ENCODE data around the gene SDC4. TPM values are rescaled to one million over a fixed set of nuclear protein-coding genes. Genes with fewer than 3 reads are reported as not detected.

The SDC4 gene
- total RNA-seq, 1 experiment from 2014 or later: 100 TPM

DNA sequence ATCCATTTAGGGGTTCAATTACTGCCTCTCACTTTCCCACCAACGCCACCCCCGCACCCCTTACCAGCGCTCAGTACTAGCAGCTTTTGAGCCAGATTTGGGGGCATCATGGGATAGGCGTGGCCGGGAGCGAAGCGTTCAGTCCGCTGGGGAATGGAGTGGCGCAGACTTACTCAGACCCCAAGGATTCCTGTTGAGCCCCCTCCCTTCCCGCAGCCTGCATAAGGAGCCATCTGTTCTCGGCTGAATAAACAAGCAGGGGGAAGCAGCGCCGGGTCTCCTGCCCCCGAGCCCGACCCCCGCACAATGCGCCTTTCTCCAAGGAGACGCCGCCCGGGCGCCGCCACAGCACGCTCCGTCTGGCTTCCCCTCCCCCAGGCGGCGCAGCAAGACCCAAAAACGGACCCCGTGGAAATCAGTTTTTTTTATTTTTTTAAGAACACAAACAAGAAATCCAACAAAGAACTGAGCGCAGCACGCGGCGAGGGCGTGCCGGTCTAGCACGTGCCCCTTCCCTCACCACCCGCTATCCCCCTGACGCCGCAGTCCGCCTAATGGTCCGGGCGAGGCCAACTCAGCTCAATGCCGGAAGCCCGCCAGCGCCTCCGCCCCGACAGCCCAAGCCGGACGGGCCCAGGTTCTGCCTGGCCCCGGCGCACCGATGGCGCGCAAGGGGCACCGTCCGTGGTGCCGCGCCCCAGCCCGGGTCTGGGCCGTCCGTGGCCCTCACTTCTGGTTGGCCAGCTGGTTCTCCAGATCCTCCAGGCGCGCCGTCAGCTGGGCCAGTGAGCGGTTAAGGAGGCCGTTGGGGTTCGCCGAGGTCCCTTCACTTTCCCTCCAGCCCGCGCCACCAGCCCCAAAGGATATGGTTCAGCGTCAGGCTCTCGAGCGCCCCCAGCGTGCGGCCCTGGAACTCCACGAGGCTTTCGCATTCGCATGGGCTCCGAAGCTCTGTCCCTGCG, 54.9 kb downstream of the SDC4 start:
- ChIA-PET CTCF (interaction anchor here (0.8 to 5.4 kb wide), 14 partner anchors 7 to 478 kb away, joined by 3 to 30 read pairs (median 4); no protein-coding TSS in a partner anchor), RAD21 (ENCODE audit: low non-redundant PET in 1 of 2, low total read pairs in 2 of 2, uncharacterized antibody in 2 of 2, unreplicated experiment in 2 of 2) (no interaction called here), POLR2A (interaction anchor here (1.9 kb wide), 1 partner anchor 7 kb away, joined by 6 read pairs; no protein-coding TSS in a partner anchor)
- peak overlapping the region; percentile 23; the same call in 1 of the 2 replicates for H3K27ac ChIP-seq (ENCODE audit: low read depth, low read length)
- peak; percentile 91 for ATAC-seq
- H2AFZ ChIP-seq (ENCODE audit: low read depth, low read length, poor library complexity, severe bottlenecking): peak overlapping the region; percentile 81
- H3K4me3 ChIP-seq (replicated peaks in 1 of 2; ENCODE audit: low read depth in 1 of 2, low read length in 2 of 2): peak overlapping the region; percentile 32 to 59
- no peak for TF ChIP-seq ZFX (IDR thresholded peaks at IDR 0.05)
- peak; percentile 47; the same call in 1 of the 2 replicates for TF ChIP-seq MAX (IDR thresholded peaks at IDR 0.05)
- TF ChIP-seq EZH2 (IDR thresholded peaks at IDR 0.05): no peak
- TF ChIP-seq POLR2AphosphoS5 (IDR thresholded peaks at IDR 0.05; ENCODE audit: low read depth, low read length): 0 out of 2 replicates have a peak, but pooled peaks have one; percentile 13
- no peak for TF ChIP-seq SP1 (IDR thresholded peaks at IDR 0.05; ENCODE audit: low read depth)
- no peak for TF ChIP-seq YY1 (IDR thresholded peaks at IDR 0.05; ENCODE audit: extremely low read depth, insufficient replicate concordance, low read depth, low read length)
- no peak for TF ChIP-seq TCF7L2 (IDR thresholded peaks at IDR 0.05; ENCODE audit: borderline replicate concordance, extremely low read depth, insufficient read depth, insufficient read length)
- TF ChIP-seq JUND (IDR thresholded peaks at IDR 0.05): no peak
- TF ChIP-seq, protein P1, sequence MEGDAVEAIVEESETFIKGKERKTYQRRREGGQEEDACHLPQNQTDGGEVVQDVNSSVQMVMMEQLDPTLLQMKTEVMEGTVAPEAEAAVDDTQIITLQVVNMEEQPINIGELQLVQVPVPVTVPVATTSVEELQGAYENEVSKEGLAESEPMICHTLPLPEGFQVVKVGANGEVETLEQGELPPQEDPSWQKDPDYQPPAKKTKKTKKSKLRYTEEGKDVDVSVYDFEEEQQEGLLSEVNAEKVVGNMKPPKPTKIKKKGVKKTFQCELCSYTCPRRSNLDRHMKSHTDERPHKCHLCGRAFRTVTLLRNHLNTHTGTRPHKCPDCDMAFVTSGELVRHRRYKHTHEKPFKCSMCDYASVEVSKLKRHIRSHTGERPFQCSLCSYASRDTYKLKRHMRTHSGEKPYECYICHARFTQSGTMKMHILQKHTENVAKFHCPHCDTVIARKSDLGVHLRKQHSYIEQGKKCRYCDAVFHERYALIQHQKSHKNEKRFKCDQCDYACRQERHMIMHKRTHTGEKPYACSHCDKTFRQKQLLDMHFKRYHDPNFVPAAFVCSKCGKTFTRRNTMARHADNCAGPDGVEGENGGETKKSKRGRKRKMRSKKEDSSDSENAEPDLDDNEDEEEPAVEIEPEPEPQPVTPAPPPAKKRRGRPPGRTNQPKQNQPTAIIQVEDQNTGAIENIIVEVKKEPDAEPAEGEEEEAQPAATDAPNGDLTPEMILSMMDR (IDR thresholded peaks at IDR 0.05 in 2 of 3, conservative IDR thresholded peaks at IDR 0.05 in 1 of 3; ENCODE audit: borderline replicate concordance in 1 of 3, insufficient read depth in 1 of 3, low read depth in 2 of 3, low read length in 2 of 3): peak; percentile 40 to 97 (median 94); a peak in 5 of 6 replicates
- DNase-seq (ENCODE audit: low read depth, low spot score): peak; percentile 26
- intact Hi-C loops (cut with micrococcal nuclease): no loop called here
- peaks cover 0 to 12% of the 10 kb centered on the region in 2 experiments; a peak in 2 of 4 replicates for H3K4me1 ChIP-seq (ENCODE audit: control insufficient read depth in 1 of 2, insufficient read depth in 2 of 2, low read length in 2 of 2)
- H3K79me2 ChIP-seq (ENCODE audit: insufficient read depth, low read length): no peaks in the 10 kb centered on the region
- no peaks in the 10 kb centered on the region for H3K36me3 ChIP-seq (ENCODE audit: control insufficient read depth in 1 of 2, insufficient read depth in 2 of 2, low read length in 2 of 2)
- no peaks in the 10 kb centered on the region for H4K20me1 ChIP-seq (ENCODE audit: insufficient read depth)
- peaks cover 0 to 3% of the 10 kb centered on the region in 2 experiments; a peak in 1 of 4 replicates for H3K9me3 ChIP-seq (ENCODE audit: control insufficient read depth in 1 of 2, insufficient read depth in 1 of 2, low read depth in 1 of 2, low read length in 2 of 2)
- BruUV-seq (replicated peaks): no TSS peak
- peak overlapping the region; percentile 87 for H3K4me2 ChIP-seq (ENCODE audit: low read length)
- peak overlapping the region; percentile 52; the same call in 1 of the 2 replicates for H3K9ac ChIP-seq (ENCODE audit: low read length)
- H3K27me3 ChIP-seq (ENCODE audit: insufficient read depth, low read length): no peaks in the 10 kb centered on the region
- no peaks in the 10 kb centered on the region for H3K9me2 ChIP-seq (ENCODE audit: insufficient read depth)

Data from HCT116 (cell line).